HEK293T (cell line): ENCODE data around the gene TNPO2.

Experiments used
- BHLHE40 ChIP-seq: fragments of 450-650 bp; IDR thresholded peaks from 2 replicates; pipeline ENCODE4 v1.6.1; 2016; ENCODE audit warnings: mild to moderate bottlenecking, moderate library complexity, borderline replicate concordance
- FOXA1 ChIP-seq: fragments of 450-650 bp; IDR thresholded peaks from 2 replicates; pipeline ENCODE4 v1.6.1; 2016; ENCODE audit warnings: mild to moderate bottlenecking
- FOXK2 ChIP-seq: fragments of 450-650 bp; IDR thresholded peaks from 2 replicates; pipeline ENCODE4 v1.6.1; 2016; ENCODE audit warnings: mild to moderate bottlenecking
- FOXM1 ChIP-seq: fragments of 450-650 bp; IDR thresholded peaks from 2 replicates; pipeline ENCODE4 v1.6.1; 2017; ENCODE audit warnings: mild to moderate bottlenecking, borderline replicate concordance
- HDGF ChIP-seq: fragments of 450-650 bp; IDR thresholded peaks from 2 replicates; pipeline ENCODE4 v1.6.1; 2017; ENCODE audit warnings: antibody characterized with exemption, borderline replicate concordance
- L3MBTL2 ChIP-seq: fragments of 450-650 bp; conservative IDR thresholded peaks from 2 replicates; pipeline ENCODE4 v1.6.1; 2016; ENCODE audit warnings: mild to moderate bottlenecking
- LEF1 ChIP-seq: fragments of 450-650 bp; IDR thresholded peaks from 2 replicates; pipeline ENCODE4 v1.6.1; 2017; ENCODE audit warnings: mild to moderate bottlenecking, borderline replicate concordance
- NFRKB ChIP-seq: fragments of 450-650 bp; IDR thresholded peaks from 2 replicates; pipeline ENCODE4 v1.6.1; 2016; ENCODE audit warnings: mild to moderate bottlenecking, moderate library complexity
- PKNOX1 ChIP-seq: fragments of 450-650 bp; IDR thresholded peaks from 2 replicates; pipeline ENCODE4 v1.6.1; 2016
- SP1 ChIP-seq: fragments of 450-650 bp; IDR thresholded peaks from 2 replicates; pipeline ENCODE4 v1.6.1; 2017
- SUZ12 ChIP-seq: fragments of 450-650 bp; IDR thresholded peaks from 2 replicates; pipeline ENCODE4 v1.6.1; 2016; ENCODE audit warnings: mild to moderate bottlenecking
- ZNF384 ChIP-seq: fragments of 450-650 bp; IDR thresholded peaks from 2 replicates; pipeline ENCODE4 v1.6.1; 2016

DNA sequence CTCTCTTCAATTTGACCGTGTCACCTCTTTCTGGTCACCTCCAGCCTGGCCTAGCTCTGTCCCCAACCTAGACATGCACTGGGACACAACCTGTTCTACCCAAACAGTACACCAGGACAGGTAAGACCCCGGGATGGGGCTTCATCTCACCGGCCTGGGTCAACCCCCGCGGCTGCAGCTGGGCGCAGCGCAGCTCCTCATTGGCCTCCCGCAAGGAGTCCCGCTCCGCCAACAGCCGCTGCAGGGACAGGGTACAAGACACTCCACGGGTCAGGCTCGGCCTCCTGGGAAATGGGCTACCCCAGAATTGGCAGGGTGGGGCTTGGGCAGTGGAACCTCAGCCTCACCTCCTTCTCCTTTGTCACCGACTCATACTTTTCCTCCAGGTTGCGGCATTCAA lies 43.9 kb upstream of the TNPO2 start:
- TF ChIP-seq PKNOX1 (no peak), SUZ12 (no peak), BHLHE40 (no peak), NFRKB (no peak), SP1 (no peak), FOXM1 (no peak), HDGF (no peak), ZNF384 (no peak), LEF1 (no peak), FOXK2 (no peak), L3MBTL2 (no peak), FOXA1 (no peak)
